K562 (cell line): ENCODE data around the gene TRIP6. TPM values are rescaled to one million over a fixed set of nuclear protein-coding genes. Genes with fewer than 3 reads are reported as not detected.

ENCODE experiments used
- E2F3 ChIP-seq: fragments of 250-450 bp; sonication (Bioruptor Pico); IDR thresholded peaks from 2 replicates; pipeline ENCODE4 v1.4.0; 2020; ENCODE audit warnings: mild to moderate bottlenecking
- HNRNPL ChIP-seq: fragments of 200-400 bp; formaldehyde crosslinking; IDR thresholded peaks from 2 replicates; pipeline ENCODE4 v1.6.1; 2017; ENCODE audit warnings: low read depth, mild to moderate bottlenecking, low read length
- NFYB ChIP-seq: IDR thresholded peaks from 2 replicates; pipeline ENCODE4 v1.6.1; 2011; ENCODE audit warnings: mild to moderate bottlenecking, moderate library complexity; ENCODE audit not compliant: insufficient read length; ENCODE audit errors: extremely low read depth
- NR3C1 ChIP-seq: sonication (generic); formaldehyde crosslinking; IDR thresholded peaks from 2 replicates; pipeline ENCODE4 v1.8.1; 2022; ENCODE audit warnings: missing genetic modification reagents
- NUFIP1 ChIP-seq: fragments of 450-650 bp; IDR thresholded peaks from 2 replicates; pipeline ENCODE4 v1.6.1; 2018; ENCODE audit not compliant: partially characterized antibody
- SMARCB1 ChIP-seq: IDR thresholded peaks from 2 replicates; pipeline ENCODE4 v1.6.1; 2011; ENCODE audit warnings: improper control_type of control experiment, low read depth; ENCODE audit not compliant: insufficient read length
- ZNF12 ChIP-seq: sonication (generic); formaldehyde crosslinking; IDR thresholded peaks from 2 replicates; pipeline ENCODE4 v1.4.0; 2020; ENCODE audit warnings: mild to moderate bottlenecking, missing genetic modification reagents
- ZNF23 ChIP-seq: fragments of 250-450 bp; sonication (Bioruptor Pico); IDR thresholded peaks from 2 replicates; pipeline ENCODE4 v1.4.0; 2020; ENCODE audit warnings: mild to moderate bottlenecking
- ZNF695 ChIP-seq: fragments of 450-650 bp; formaldehyde crosslinking; IDR thresholded peaks from 2 replicates; pipeline ENCODE4 v1.4.0; 2020; ENCODE audit warnings: mild to moderate bottlenecking, moderate library complexity
- polyA plus RNA-seq, 8 experiments: library from polyadenylated mRNA; depleted of rRNA in 4 of 8; stranded (reverse) in 5 of 8; unstranded in 3 of 8; fragments of >200 nt; fragmentation: Nextera tagmentation in 2 of 8; fragmentation: Illumina TruSeq in 1 of 8; extraction: Ambion mirVana in 2 of 8; extraction: Trizol in 1 of 8; gene quantifications; 2 replicates each; pipeline versions ENCODE4 v1.2.1 to v1.2.3, GENCODE V29; 2011 to 2014; ENCODE audit warnings: inconsistent platforms in 1 of 8, missing spikeins in 1 of 8
- total RNA-seq, 7 experiments: library from RNA; depleted of rRNA in 6 of 7; stranded (reverse); fragments of >200 nt in 6 of 7; fragmentation: Illumina TruSeq in 2 of 7; extraction: Trizol in 2 of 7; gene quantifications; 2 replicates each; pipeline versions ENCODE4 v1.2.1 to v1.2.3, GENCODE V29; 2011 to 2021; ENCODE audit warnings: low replicate concordance in 1 of 7
- TF ChIP-seq, protein P1 (sequence below): IDR thresholded peaks from 2 replicates; pipeline ENCODE4 v1.6.1; 2011; ENCODE audit warnings: borderline replicate concordance, low read depth, mild to moderate bottlenecking, moderate library complexity, low read length; ENCODE audit not compliant: insufficient read depth, poor library complexity, severe bottlenecking
- TF ChIP-seq, protein P2 (sequence below): fragments of 200-600 bp; sonication (generic); IDR thresholded peaks from one replicate; pipeline ENCODE4 v1.6.1; 2012; ENCODE audit warnings: mild to moderate bottlenecking, low read depth, low read length, inconsistent platforms
- TF ChIP-seq, protein P3 (sequence below): conservative IDR thresholded peaks from 2 replicates; pipeline ENCODE4 v1.6.1; 2011; ENCODE audit warnings: low read depth, mild to moderate bottlenecking, low read length; ENCODE audit not compliant: control insufficient read depth

The TRIP6 gene
- total and polyA plus RNA-seq, 9 of the 15 experiments (the other 6 are each of a cell fraction or from before 2014, with no cell fraction given), result 5.9 to 141 (median 54.0) TPM

DNA sequence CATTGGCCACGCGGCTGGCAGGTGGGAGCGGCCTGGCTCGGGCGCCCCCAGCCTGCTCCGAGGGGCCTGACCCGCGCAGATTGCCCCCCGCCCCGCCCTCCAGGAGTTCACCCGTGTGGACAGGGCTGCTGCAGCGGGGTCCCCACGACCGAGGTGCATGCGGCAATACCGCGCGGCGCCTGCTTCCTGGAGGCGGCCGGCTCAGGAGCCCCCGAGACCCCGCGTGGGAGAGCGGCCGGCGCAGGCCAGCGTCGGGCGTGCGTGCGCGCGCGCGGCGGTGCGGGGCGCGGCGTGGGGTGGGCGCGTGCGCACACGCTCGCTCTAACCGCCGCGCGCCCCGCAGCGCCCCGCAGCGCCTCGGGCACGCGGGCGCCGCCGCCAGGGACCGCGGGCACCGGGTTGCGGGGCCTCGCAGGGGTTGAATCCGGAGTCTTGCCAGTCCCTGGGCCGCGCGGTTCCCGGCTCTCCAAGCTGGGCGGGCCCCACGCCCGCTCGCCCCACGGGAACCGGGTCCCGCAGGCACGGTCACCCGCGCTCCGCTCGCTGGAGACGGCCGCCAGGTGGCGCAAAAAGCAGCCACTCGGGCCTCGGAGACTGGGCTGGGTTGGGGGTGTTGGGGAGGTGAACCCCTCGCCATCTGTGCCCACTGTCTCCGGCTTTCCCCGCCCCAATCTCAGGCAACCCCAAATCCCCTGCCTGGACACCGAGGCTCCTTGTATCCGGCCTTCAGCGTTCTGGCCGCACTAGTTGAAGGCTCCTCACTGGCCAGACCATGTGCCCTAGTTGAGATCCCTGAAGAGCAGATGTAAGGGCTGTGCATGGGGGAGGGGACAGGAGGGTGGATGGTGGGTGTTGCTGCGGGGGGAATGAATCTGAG lies 29.8 kb downstream of the TRIP6 start (continued):
- TF ChIP-seq NFYB (no peak), ZNF12 (CRISPR knock-in tag) (no peak), ZNF695 (CRISPR knock-in tag) (no peak), E2F3 (CRISPR knock-in tag) (no peak), ZNF23 (CRISPR knock-in tag) (no peak), SMARCB1 (no peak), HNRNPL (peak; percentile 89), NR3C1 (no peak), NUFIP1 (no peak)
- TF ChIP-seq, protein P1, sequence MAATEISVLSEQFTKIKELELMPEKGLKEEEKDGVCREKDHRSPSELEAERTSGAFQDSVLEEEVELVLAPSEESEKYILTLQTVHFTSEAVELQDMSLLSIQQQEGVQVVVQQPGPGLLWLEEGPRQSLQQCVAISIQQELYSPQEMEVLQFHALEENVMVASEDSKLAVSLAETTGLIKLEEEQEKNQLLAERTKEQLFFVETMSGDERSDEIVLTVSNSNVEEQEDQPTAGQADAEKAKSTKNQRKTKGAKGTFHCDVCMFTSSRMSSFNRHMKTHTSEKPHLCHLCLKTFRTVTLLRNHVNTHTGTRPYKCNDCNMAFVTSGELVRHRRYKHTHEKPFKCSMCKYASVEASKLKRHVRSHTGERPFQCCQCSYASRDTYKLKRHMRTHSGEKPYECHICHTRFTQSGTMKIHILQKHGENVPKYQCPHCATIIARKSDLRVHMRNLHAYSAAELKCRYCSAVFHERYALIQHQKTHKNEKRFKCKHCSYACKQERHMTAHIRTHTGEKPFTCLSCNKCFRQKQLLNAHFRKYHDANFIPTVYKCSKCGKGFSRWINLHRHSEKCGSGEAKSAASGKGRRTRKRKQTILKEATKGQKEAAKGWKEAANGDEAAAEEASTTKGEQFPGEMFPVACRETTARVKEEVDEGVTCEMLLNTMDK, result peak; percentile 68
- TF ChIP-seq, protein P2, sequence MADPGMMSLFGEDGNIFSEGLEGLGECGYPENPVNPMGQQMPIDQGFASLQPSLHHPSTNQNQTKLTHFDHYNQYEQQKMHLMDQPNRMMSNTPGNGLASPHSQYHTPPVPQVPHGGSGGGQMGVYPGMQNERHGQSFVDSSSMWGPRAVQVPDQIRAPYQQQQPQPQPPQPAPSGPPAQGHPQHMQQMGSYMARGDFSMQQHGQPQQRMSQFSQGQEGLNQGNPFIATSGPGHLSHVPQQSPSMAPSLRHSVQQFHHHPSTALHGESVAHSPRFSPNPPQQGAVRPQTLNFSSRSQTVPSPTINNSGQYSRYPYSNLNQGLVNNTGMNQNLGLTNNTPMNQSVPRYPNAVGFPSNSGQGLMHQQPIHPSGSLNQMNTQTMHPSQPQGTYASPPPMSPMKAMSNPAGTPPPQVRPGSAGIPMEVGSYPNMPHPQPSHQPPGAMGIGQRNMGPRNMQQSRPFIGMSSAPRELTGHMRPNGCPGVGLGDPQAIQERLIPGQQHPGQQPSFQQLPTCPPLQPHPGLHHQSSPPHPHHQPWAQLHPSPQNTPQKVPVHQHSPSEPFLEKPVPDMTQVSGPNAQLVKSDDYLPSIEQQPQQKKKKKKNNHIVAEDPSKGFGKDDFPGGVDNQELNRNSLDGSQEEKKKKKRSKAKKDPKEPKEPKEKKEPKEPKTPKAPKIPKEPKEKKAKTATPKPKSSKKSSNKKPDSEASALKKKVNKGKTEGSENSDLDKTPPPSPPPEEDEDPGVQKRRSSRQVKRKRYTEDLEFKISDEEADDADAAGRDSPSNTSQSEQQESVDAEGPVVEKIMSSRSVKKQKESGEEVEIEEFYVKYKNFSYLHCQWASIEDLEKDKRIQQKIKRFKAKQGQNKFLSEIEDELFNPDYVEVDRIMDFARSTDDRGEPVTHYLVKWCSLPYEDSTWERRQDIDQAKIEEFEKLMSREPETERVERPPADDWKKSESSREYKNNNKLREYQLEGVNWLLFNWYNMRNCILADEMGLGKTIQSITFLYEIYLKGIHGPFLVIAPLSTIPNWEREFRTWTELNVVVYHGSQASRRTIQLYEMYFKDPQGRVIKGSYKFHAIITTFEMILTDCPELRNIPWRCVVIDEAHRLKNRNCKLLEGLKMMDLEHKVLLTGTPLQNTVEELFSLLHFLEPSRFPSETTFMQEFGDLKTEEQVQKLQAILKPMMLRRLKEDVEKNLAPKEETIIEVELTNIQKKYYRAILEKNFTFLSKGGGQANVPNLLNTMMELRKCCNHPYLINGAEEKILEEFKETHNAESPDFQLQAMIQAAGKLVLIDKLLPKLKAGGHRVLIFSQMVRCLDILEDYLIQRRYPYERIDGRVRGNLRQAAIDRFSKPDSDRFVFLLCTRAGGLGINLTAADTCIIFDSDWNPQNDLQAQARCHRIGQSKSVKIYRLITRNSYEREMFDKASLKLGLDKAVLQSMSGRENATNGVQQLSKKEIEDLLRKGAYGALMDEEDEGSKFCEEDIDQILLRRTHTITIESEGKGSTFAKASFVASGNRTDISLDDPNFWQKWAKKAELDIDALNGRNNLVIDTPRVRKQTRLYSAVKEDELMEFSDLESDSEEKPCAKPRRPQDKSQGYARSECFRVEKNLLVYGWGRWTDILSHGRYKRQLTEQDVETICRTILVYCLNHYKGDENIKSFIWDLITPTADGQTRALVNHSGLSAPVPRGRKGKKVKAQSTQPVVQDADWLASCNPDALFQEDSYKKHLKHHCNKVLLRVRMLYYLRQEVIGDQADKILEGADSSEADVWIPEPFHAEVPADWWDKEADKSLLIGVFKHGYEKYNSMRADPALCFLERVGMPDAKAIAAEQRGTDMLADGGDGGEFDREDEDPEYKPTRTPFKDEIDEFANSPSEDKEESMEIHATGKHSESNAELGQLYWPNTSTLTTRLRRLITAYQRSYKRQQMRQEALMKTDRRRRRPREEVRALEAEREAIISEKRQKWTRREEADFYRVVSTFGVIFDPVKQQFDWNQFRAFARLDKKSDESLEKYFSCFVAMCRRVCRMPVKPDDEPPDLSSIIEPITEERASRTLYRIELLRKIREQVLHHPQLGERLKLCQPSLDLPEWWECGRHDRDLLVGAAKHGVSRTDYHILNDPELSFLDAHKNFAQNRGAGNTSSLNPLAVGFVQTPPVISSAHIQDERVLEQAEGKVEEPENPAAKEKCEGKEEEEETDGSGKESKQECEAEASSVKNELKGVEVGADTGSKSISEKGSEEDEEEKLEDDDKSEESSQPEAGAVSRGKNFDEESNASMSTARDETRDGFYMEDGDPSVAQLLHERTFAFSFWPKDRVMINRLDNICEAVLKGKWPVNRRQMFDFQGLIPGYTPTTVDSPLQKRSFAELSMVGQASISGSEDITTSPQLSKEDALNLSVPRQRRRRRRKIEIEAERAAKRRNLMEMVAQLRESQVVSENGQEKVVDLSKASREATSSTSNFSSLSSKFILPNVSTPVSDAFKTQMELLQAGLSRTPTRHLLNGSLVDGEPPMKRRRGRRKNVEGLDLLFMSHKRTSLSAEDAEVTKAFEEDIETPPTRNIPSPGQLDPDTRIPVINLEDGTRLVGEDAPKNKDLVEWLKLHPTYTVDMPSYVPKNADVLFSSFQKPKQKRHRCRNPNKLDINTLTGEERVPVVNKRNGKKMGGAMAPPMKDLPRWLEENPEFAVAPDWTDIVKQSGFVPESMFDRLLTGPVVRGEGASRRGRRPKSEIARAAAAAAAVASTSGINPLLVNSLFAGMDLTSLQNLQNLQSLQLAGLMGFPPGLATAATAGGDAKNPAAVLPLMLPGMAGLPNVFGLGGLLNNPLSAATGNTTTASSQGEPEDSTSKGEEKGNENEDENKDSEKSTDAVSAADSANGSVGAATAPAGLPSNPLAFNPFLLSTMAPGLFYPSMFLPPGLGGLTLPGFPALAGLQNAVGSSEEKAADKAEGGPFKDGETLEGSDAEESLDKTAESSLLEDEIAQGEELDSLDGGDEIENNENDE, result no peak
- TF ChIP-seq, protein P3, sequence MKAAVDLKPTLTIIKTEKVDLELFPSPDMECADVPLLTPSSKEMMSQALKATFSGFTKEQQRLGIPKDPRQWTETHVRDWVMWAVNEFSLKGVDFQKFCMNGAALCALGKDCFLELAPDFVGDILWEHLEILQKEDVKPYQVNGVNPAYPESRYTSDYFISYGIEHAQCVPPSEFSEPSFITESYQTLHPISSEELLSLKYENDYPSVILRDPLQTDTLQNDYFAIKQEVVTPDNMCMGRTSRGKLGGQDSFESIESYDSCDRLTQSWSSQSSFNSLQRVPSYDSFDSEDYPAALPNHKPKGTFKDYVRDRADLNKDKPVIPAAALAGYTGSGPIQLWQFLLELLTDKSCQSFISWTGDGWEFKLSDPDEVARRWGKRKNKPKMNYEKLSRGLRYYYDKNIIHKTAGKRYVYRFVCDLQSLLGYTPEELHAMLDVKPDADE, result no peak
